LNCAP (cell line): ENCODE measurements around the gene METTL26.

ENCODE experiments used
- CTCF ChIP-seq: fragments of 450-650 bp; IDR thresholded peaks from 2 replicates; pipeline ENCODE4 v1.5.1; 2017; ENCODE audit warnings: mild to moderate bottlenecking

Gene METTL26

GRCh38 chr16:642189-643049, 6.3 kb upstream of the METTL26 start:
- no peak for TF ChIP-seq CTCF

GRCh38 chr16:641326-642188, 5.5 kb upstream of the METTL26 start, which contains the start of gene MCRIP2:
Gene MCRIP2 (plus strand): TSS chr16:641828. CDS start chr16:641992, 164 bp downstream.
- TF ChIP-seq CTCF = no peak

GRCh38 chr16:640614-641013, 4.5 kb upstream of the METTL26 start:
- TF ChIP-seq CTCF = no peak

GRCh38 chr16:638836-639235, 2.7 kb upstream of the METTL26 start:
- no peak for TF ChIP-seq CTCF

- no peak for TF ChIP-seq CTCF
Observed at GRCh38 chr16:638034-638543, 2.0 kb upstream of the METTL26 start.

GRCh38 chr16:637081-638018, 1.2 kb upstream of the METTL26 start:
- TF ChIP-seq CTCF = no peak
